H1 (cell line): ENCODE data around the gene SNX27. TPM values are rescaled to one million over a fixed set of nuclear protein-coding genes. Genes with fewer than 3 reads are reported as not detected.

Experiments used
- CTCF ChIA-PET: fragments of 300-600 bp; sonication (Branson Sonifier 250); formaldehyde crosslinking; loops from one replicate; lab custom pipeline; 2021; ENCODE audit not compliant: partially characterized antibody; lab: Charles Lee
- POLR2A ChIA-PET: fragments of 300-600 bp; sonication (Branson Sonifier 250); formaldehyde crosslinking; loops from one replicate; lab custom pipeline; 2021; ENCODE audit warnings: inconsistent platforms; ENCODE audit not compliant: partially characterized antibody; lab: Charles Lee
- DNase-seq, 2 experiments: peaks; one replicate each; pipeline versions ENCODE4 v3.0.0 to v3.0.0-alpha.2; 2010 to 2022; ENCODE audit warnings: low spot score in 2 of 2, low read depth in 1 of 2, mixed read lengths in 1 of 2
- FAIRE-seq: peaks from 2 replicates; lab custom pipeline; 2011; peaks lifted over from hg19 to GRCh38; lab: Jason Lieb, UNC
- H2AFZ ChIP-seq: 2 replicates; pipeline ENCODE4 v1.8.1; 2012; ENCODE audit warnings: low read length, inconsistent platforms
- H2AK5ac ChIP-seq: 2 replicates; pipeline ENCODE4 v1.6.1; 2013; ENCODE audit warnings: low read depth, low read length
- H2BK120ac ChIP-seq: replicated peaks from 2 replicates; pipeline ENCODE3; 2013; ENCODE audit warnings: low read depth, low read length, inconsistent platforms
- H2BK12ac ChIP-seq: 2 replicates; pipeline ENCODE4 v1.6.1; 2013; ENCODE audit warnings: low read depth, low read length
- H2BK15ac ChIP-seq: 2 replicates; pipeline ENCODE4 v1.6.1; 2013; ENCODE audit warnings: low read length
- H2BK20ac ChIP-seq: 2 replicates; pipeline ENCODE4 v1.6.1; 2013; ENCODE audit warnings: low read length
- H2BK5ac ChIP-seq: 2 replicates; pipeline ENCODE4 v1.6.1; 2013; ENCODE audit warnings: low read depth, low read length
- H3K14ac ChIP-seq: 2 replicates; pipeline ENCODE4 v1.6.1; 2013; ENCODE audit warnings: inconsistent platforms; ENCODE audit not compliant: insufficient read length
- H3K18ac ChIP-seq: 2 replicates; pipeline ENCODE4 v1.6.1; 2013; ENCODE audit warnings: low read length; ENCODE audit errors: extremely low read depth
- H3K23ac ChIP-seq: 2 replicates; pipeline ENCODE4 v1.6.1; 2013; ENCODE audit warnings: inconsistent platforms; ENCODE audit not compliant: insufficient read length
- H3K23me2 ChIP-seq: 2 replicates; pipeline ENCODE4 v1.6.1; 2013; ENCODE audit warnings: low read depth, low read length
- H3K27ac ChIP-seq: 2 replicates; pipeline ENCODE4 v1.6.1; 2011; ENCODE audit warnings: low read depth, low read length, inconsistent platforms
- H3K27me3 ChIP-seq, 4 experiments: replicated peaks in 1 of 4; 1 replicate in 1 of 4; 2 replicates in 3 of 4; pipeline versions ENCODE4 v1.6.1 to v1.8.1; 2011 to 2013; ENCODE audit warnings: low read length in 3 of 4, mild to moderate bottlenecking in 3 of 4, inconsistent platforms in 2 of 4, mixed read lengths in 2 of 4, moderate library complexity in 1 of 4; ENCODE audit not compliant: control insufficient read depth in 3 of 4, insufficient read depth in 3 of 4; ENCODE audit errors: extremely low read depth in 1 of 4
- H3K36me3 ChIP-seq, 4 experiments: 2 replicates each; pipeline versions ENCODE4 v1.6.1 to v1.8.1; 2011 to 2013; ENCODE audit warnings: mild to moderate bottlenecking in 4 of 4, low read length in 3 of 4, moderate library complexity in 2 of 4, control low read depth in 1 of 4, inconsistent platforms in 1 of 4; ENCODE audit not compliant: insufficient read depth in 4 of 4, control insufficient read depth in 2 of 4
- H3K4ac ChIP-seq: replicated peaks from 2 replicates; pipeline ENCODE3; 2013; ENCODE audit warnings: low read length, low read depth, mixed read lengths, inconsistent platforms; ENCODE audit not compliant: insufficient read length
- H3K4me1 ChIP-seq, 4 experiments: replicated peaks in 1 of 4; 1 replicate in 1 of 4; 2 replicates in 3 of 4; pipeline versions ENCODE4 v1.6.1 to v1.8.1; 2011 to 2013; ENCODE audit warnings: low read length in 3 of 4, inconsistent platforms in 2 of 4, mixed read lengths in 1 of 4; ENCODE audit not compliant: insufficient read depth in 4 of 4, control insufficient read depth in 3 of 4
- H3K4me2 ChIP-seq, 2 experiments: 2 replicates each; pipeline versions ENCODE4 v1.6.1 to v1.8.1; 2011 to 2013; ENCODE audit warnings: low read depth in 2 of 2, low read length in 2 of 2, control low read depth in 1 of 2, inconsistent platforms in 1 of 2, mild to moderate bottlenecking in 1 of 2; ENCODE audit not compliant: insufficient read depth in 1 of 2
- H3K4me3 ChIP-seq, 4 experiments: fragments of 200-600, 300-600 bp in 1 of 4; sonication (generic), shearing (Covaris generic), sonication (Bioruptor Twin) in 1 of 4; 2 replicates each; pipeline versions ENCODE4 v1.5.1 to v1.8.1; 2011 to 2016; ENCODE audit warnings: low read length in 4 of 4, low read depth in 3 of 4, control low read depth in 2 of 4, inconsistent platforms in 2 of 4, mild to moderate bottlenecking in 2 of 4, mixed read lengths in 1 of 4, moderate library complexity in 1 of 4; ENCODE audit not compliant: insufficient read depth in 2 of 4; ENCODE audit errors: extremely low read depth in 1 of 4
- H3K56ac ChIP-seq: replicated peaks from 2 replicates; pipeline ENCODE3; 2013; ENCODE audit warnings: low read depth, mild to moderate bottlenecking, mixed read lengths, low read length, inconsistent platforms; ENCODE audit not compliant: insufficient read length
- H3K79me1 ChIP-seq: 2 replicates; pipeline ENCODE4 v1.6.1; 2013; ENCODE audit warnings: low read depth, low read length, control low read depth
- H3K79me2 ChIP-seq, 2 experiments: 2 replicates each; pipeline versions ENCODE4 v1.6.1 to v1.8.1; 2012 to 2013; ENCODE audit warnings: low read length in 2 of 2, mild to moderate bottlenecking in 2 of 2, inconsistent platforms in 1 of 2; ENCODE audit not compliant: insufficient read depth in 2 of 2, control insufficient read depth in 1 of 2
- H3K9ac ChIP-seq, 4 experiments: replicated peaks in 1 of 4; 1 replicate in 1 of 4; 2 replicates in 3 of 4; pipeline versions ENCODE4 v1.6.1 to v1.8.1; 2011 to 2013; ENCODE audit warnings: low read depth in 3 of 4, low read length in 3 of 4, control low read depth in 2 of 4, mild to moderate bottlenecking in 2 of 4, moderate library complexity in 2 of 4, inconsistent platforms in 1 of 4; ENCODE audit errors: extremely low read depth in 1 of 4
- H3K9me3 ChIP-seq, 2 experiments: 2 replicates each; pipeline versions ENCODE4 v1.6.1 to v1.8.1; 2012 to 2013; ENCODE audit warnings: mild to moderate bottlenecking in 2 of 2, moderate library complexity in 2 of 2, control low read depth in 1 of 2, inconsistent platforms in 1 of 2, low read depth in 1 of 2, low read length in 1 of 2, mixed read lengths in 1 of 2; ENCODE audit not compliant: insufficient read depth in 2 of 2
- H4K20me1 ChIP-seq, 2 experiments: replicated peaks in 1 of 2; 2 replicates each; pipeline versions ENCODE3 to v1.8.1; 2011 to 2013; ENCODE audit warnings: inconsistent platforms in 2 of 2, low read length in 2 of 2, mild to moderate bottlenecking in 1 of 2; ENCODE audit not compliant: insufficient read depth in 2 of 2, control insufficient read depth in 1 of 2
- H4K5ac ChIP-seq: 2 replicates; pipeline ENCODE4 v1.6.1; 2013; ENCODE audit warnings: low read length, low read depth, mixed read lengths, inconsistent platforms; ENCODE audit not compliant: insufficient read length
- H4K8ac ChIP-seq: 2 replicates; pipeline ENCODE4 v1.8.0; 2013; ENCODE audit warnings: mild to moderate bottlenecking, moderate library complexity, low read length, inconsistent platforms; ENCODE audit not compliant: insufficient read depth; ENCODE audit errors: extremely low read depth
- H4K91ac ChIP-seq: replicated peaks from 2 replicates; pipeline ENCODE3; 2013; ENCODE audit warnings: low read length, mixed read lengths, inconsistent platforms; ENCODE audit not compliant: insufficient read length
- BACH1 ChIP-seq: IDR thresholded peaks from 2 replicates; pipeline ENCODE4 v1.6.1; 2012; ENCODE audit warnings: low read length, improper control_type of control experiment
- CBX5 ChIP-seq: fragments of 300-800, 300-1000 bp; sonication (generic); IDR thresholded peaks from 2 replicates; pipeline ENCODE4 v1.7.1; 2016; ENCODE audit warnings: antibody characterized with exemption, low read length, low read depth
- CBX8 ChIP-seq: fragments of 300-800, 300-1000 bp; sonication (generic); IDR thresholded peaks from 2 replicates; pipeline ENCODE4 v1.7.1; 2016; ENCODE audit warnings: low read depth, low read length, borderline replicate concordance
- CHD2 ChIP-seq: IDR thresholded peaks from 2 replicates; pipeline ENCODE4 v1.6.1; 2012; ENCODE audit warnings: low read length, improper control_type of control experiment
- CREB1 ChIP-seq: IDR thresholded peaks from 2 replicates; pipeline ENCODE4 v1.6.1; 2012; ENCODE audit warnings: inconsistent platforms
- CTBP2 ChIP-seq: IDR thresholded peaks from 2 replicates; pipeline ENCODE4 v1.7.0; 2011; ENCODE audit warnings: borderline replicate concordance, mild to moderate bottlenecking, moderate library complexity, mixed read lengths, low read length; ENCODE audit not compliant: insufficient read depth, insufficient read length
- GTF2F1 ChIP-seq: IDR thresholded peaks from 2 replicates; pipeline ENCODE4 v1.6.1; 2012; ENCODE audit warnings: low read depth, low read length, improper control_type of control experiment, borderline replicate concordance
- HDAC6 ChIP-seq: IDR thresholded peaks from one replicate; pipeline ENCODE4 v1.7.1; 2012; ENCODE audit warnings: low read depth, mild to moderate bottlenecking, inconsistent platforms, low read length, moderate library complexity
- KDM4A ChIP-seq: IDR thresholded peaks from one replicate; pipeline ENCODE4 v1.7.1; 2012; ENCODE audit warnings: low read depth, mild to moderate bottlenecking, moderate library complexity, low read length, inconsistent platforms; ENCODE audit not compliant: severe bottlenecking
- MAFK ChIP-seq: IDR thresholded peaks from 2 replicates; pipeline ENCODE4 v1.6.1; 2012; ENCODE audit warnings: low read depth, mild to moderate bottlenecking, improper control_type of control experiment, low read length
- NRF1 ChIP-seq: IDR thresholded peaks from 2 replicates; pipeline ENCODE4 v1.6.1; 2011; ENCODE audit warnings: mild to moderate bottlenecking, low read depth, low read length, improper control_type of control experiment
- POLR2A ChIP-seq, 2 experiments: IDR thresholded peaks; 1 replicate in 1 of 2; 2 replicates in 1 of 2; pipeline ENCODE4 v1.6.1; 2011; ENCODE audit warnings: low read depth in 2 of 2, low read length in 2 of 2, mild to moderate bottlenecking in 2 of 2; ENCODE audit errors: control extremely low read depth in 1 of 2
- SAP30 ChIP-seq: fragments of 300-600 bp; sonication (generic); IDR thresholded peaks from 2 replicates; pipeline ENCODE4 v1.7.1; 2012; ENCODE audit warnings: low read length, moderate library complexity, mild to moderate bottlenecking, inconsistent platforms; ENCODE audit not compliant: insufficient read depth, insufficient replicate concordance
- TAF1 ChIP-seq: IDR thresholded peaks from 2 replicates; pipeline ENCODE4 v1.6.1; 2011; ENCODE audit warnings: mild to moderate bottlenecking, low read depth, low read length
- WGBS, 2 experiments: shearing (Covaris generic) in 1 of 2; methylation state at CpG; one replicate each; pipeline versions ENCODE4 v1.1.6 to v1.1.7; 2013 to 2015; ENCODE audit warnings: low lambda C conversion rate in 2 of 2, mixed read lengths in 2 of 2, inconsistent platforms in 1 of 2, low coverage in 1 of 2, missing lambda C conversion rate in 1 of 2; ENCODE audit not compliant: insufficient replicate concordance in 2 of 2, insufficient coverage in 1 of 2, insufficient read length in 1 of 2; ENCODE audit errors: extremely low coverage in 1 of 2, missing lambda C conversion rate in 1 of 2; 5-methylcytosine and 5-hydroxymethylcytosine counted together
- polyA plus RNA-seq, 7 experiments: library from polyadenylated mRNA; depleted of rRNA in 3 of 7; stranded (reverse) in 5 of 7; unstranded in 2 of 7; fragments of >200 nt in 5 of 7; fragments of 200-250 nt in 2 of 7; gene quantifications; 1 replicate in 5 of 7; 2 replicates in 1 of 7; 4 replicates in 1 of 7; pipeline versions ENCODE4 v1.2.1 to v1.2.3, GENCODE V29; 2011 to 2013; ENCODE audit warnings: missing spikeins in 2 of 7, mixed read lengths in 2 of 7
- total RNA-seq: library from RNA; stranded (reverse); fragmentation: NEBNext Ultra II Directional; extraction: Animal tissue kit (Norgen Biotek cat#: 25700); gene quantifications from 2 replicates; pipeline ENCODE4 v1.2.1, GENCODE V29; 2021
- TF ChIP-seq, protein P1 (sequence below): IDR thresholded peaks from 2 replicates; pipeline ENCODE4 v1.6.1; 2011; ENCODE audit warnings: low read depth, mild to moderate bottlenecking, low read length; ENCODE audit not compliant: insufficient read depth

The SNX27 gene
- total and polyA plus RNA-seq, 2 of the 8 experiments (the other 6 are each of a cell fraction or from before 2014, with no cell fraction given) = 23.4 to 65.4 TPM

DNA sequence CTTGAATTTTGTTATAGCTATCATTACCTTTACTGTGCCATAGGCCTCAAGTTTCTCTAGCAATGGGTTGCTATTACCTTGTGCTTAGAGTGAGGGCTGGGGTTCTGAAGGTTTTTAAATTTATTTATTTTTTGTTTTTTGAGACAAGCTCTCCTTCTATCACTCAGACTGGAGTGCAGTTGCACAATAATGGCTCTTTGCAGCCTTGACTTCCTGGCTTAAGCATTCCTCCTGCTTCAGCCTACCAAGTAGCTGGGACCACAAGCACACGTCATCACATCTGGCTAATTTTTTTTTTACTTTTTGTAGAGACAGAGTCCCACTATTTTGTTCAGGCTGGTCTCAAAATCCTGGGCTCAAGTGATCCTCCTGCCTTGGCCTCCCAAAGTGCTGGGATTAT is 41.5 kb downstream of the SNX27 start:
- Histone ChIP-seq H4K8ac (no peak overlapping the region), H2AK5ac (no peak overlapping the region), H4K20me1 (peaks cover 0 to 4% of the 10 kb centered on the region in 2 experiments), H3K23me2 (no peaks in the 10 kb centered on the region), H3K9me3 (peaks cover 0 to 5% of the 10 kb centered on the region in 2 experiments; a peak in 1 of 4 replicates), H3K18ac (no peak overlapping the region), H3K4ac (no peak overlapping the region), H3K27ac (no peak overlapping the region), H3K36me3 (peaks cover 0 to 9% (median 2%) of the 10 kb centered on the region in 4 experiments; a peak in 4 of 8 replicates), H3K4me3 (no peak overlapping the region), H3K79me1 (0 out of 2 replicates have a peak, but pooled peaks cover 3% of the 10 kb centered on the region), H3K56ac (no peak overlapping the region), H2AFZ (no peak overlapping the region), H3K27me3 (no peaks in the 10 kb centered on the region), H2BK5ac (no peak overlapping the region), H4K5ac (no peak overlapping the region), H3K23ac (no peak overlapping the region), H2BK20ac (no peak overlapping the region), H3K9ac (no peak overlapping the region), H3K4me1 (no peaks in the 10 kb centered on the region; a peak in 1 of 7 replicates), H2BK12ac (no peak overlapping the region), H3K79me2 (peaks cover 0 to 18% of the 10 kb centered on the region in 2 experiments; a peak in 1 of 4 replicates), H3K14ac (no peak overlapping the region), H2BK15ac (no peak overlapping the region), H3K4me2 (no peak overlapping the region), H4K91ac (no peak overlapping the region), H2BK120ac (no peak overlapping the region)
- 100% methylated on average over 1 of the region's 1 CpG; no CpG with 5 or more reads in 1 of the 2 experiments for WGBS, 2 experiments
- ChIA-PET POLR2A (no interaction called here), CTCF (interaction anchor here (0.8 kb wide), 1 partner anchor 73 kb away, joined by 4 read pairs; no protein-coding TSS in a partner anchor)
- DNase-seq (no peak), FAIRE-seq (no peak)
- TF ChIP-seq KDM4A (no peak), CHD2 (no peak), CBX8 (no peak), POLR2A (IDR thresholded peaks at IDR 0.05; ENCODE audit: control extremely low read depth in 1 of 2, low read depth in 2 of 2, low read length in 2 of 2) (no peak), MAFK (no peak), SAP30 (no peak), TAF1 (no peak), BACH1 (no peak), GTF2F1 (no peak), HDAC6 (no peak), CBX5 (no peak), NRF1 (no peak), CREB1 (no peak), CTBP2 (no peak)
- TF ChIP-seq, protein P1, sequence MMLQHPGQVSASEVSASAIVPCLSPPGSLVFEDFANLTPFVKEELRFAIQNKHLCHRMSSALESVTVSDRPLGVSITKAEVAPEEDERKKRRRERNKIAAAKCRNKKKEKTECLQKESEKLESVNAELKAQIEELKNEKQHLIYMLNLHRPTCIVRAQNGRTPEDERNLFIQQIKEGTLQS = no peak
